ENCODE measurements around the gene KLRF2. TPM values are rescaled to one million over a fixed set of nuclear protein-coding genes. Genes with fewer than 3 reads are reported as not detected.

Gene KLRF2
- polyA plus RNA-seq, 3 donors = not detected

GRCh38 chr12:9843407-9843806 lies 37.9 kb upstream of the KLRF2 start:
- no peaks in the 10 kb centered on the region for H3K9me3 ChIP-seq (replicated peaks in 1 of 2; ENCODE audit: control insufficient read depth in 1 of 2, insufficient read depth in 1 of 2, low read length in 2 of 2)
- no peak overlapping the region for H2AFZ ChIP-seq (ENCODE audit: insufficient read depth, low read depth, low read length, poor library complexity, severe bottlenecking)
- WGBS (ENCODE audit: insufficient coverage) = no CpG with 5 or more reads among the region's 3 CpGs
- H3K27me3 ChIP-seq (ENCODE audit: control insufficient read depth in 2 of 2, insufficient read depth in 2 of 2, low read length in 2 of 2) = no peaks in the 10 kb centered on the region
- no peaks in the 10 kb centered on the region for H3K4me1 ChIP-seq (ENCODE audit: control insufficient read depth in 1 of 2, insufficient read depth in 2 of 2, low read length in 2 of 2)
- no peak overlapping the region for H3K4me2 ChIP-seq (replicated peaks; ENCODE audit: extremely low read depth, low read length, poor library complexity, severe bottlenecking)
- H3K27me3 Mint-ChIP-seq (ENCODE audit: low read depth in 3 of 3) = no peaks in the 10 kb centered on the region
- no peak overlapping the region for H3K4me3 Mint-ChIP-seq
- no peaks in the 10 kb centered on the region for H3K79me2 ChIP-seq (ENCODE audit: insufficient read depth, low read length)
- peaks cover 4 to 24% (median 13%) of the 10 kb centered on the region in 7 donors for H3K9me3 Mint-ChIP-seq
- no peak overlapping the region for H3K27ac ChIP-seq (ENCODE audit: low read depth in 1 of 2, low read length in 2 of 2)
- TF ChIP-seq CTCF (IDR thresholded peaks at IDR 0.05) = no peak
- H4K20me1 ChIP-seq (ENCODE audit: insufficient read depth, low read length) = no peaks in the 10 kb centered on the region
- H3K4me1 Mint-ChIP-seq = no peaks in the 10 kb centered on the region
- no peak overlapping the region for H3K9ac ChIP-seq (ENCODE audit: insufficient read depth, low read length, poor library complexity, severe bottlenecking)
- H3K4me3 ChIP-seq (replicated peaks in 1 of 3; ENCODE audit: low read depth in 2 of 3, low read length in 3 of 3) = no peak overlapping the region
- peaks cover 0 to 4% of the 10 kb centered on the region in 2 donors for H3K36me3 Mint-ChIP-seq
- H3K27ac Mint-ChIP-seq = no peak overlapping the region
- no peaks in the 10 kb centered on the region for H3K36me3 ChIP-seq (replicated peaks in 1 of 2; ENCODE audit: control insufficient read depth in 1 of 2, insufficient read depth in 2 of 2, low read length in 2 of 2)
- intact Hi-C loops (cut with micrococcal nuclease) = no loop called here
- DNase-seq = no peak

- Histone ChIP-seq H3K4me2 (replicated peaks; ENCODE audit: extremely low read depth, low read length, poor library complexity, severe bottlenecking) (no peak overlapping the region), H2AFZ (ENCODE audit: insufficient read depth, low read depth, low read length, poor library complexity, severe bottlenecking) (no peak overlapping the region), H3K27me3 (ENCODE audit: control insufficient read depth in 2 of 2, insufficient read depth in 2 of 2, low read length in 2 of 2) (no peaks in the 10 kb centered on the region), H3K9me3 (replicated peaks in 1 of 2; ENCODE audit: control insufficient read depth in 1 of 2, insufficient read depth in 1 of 2, low read length in 2 of 2) (peaks cover 0 to 3% of the 10 kb centered on the region in 2 donors), H3K4me3 (replicated peaks in 1 of 3; ENCODE audit: low read depth in 2 of 3, low read length in 3 of 3) (no peak overlapping the region), H4K20me1 (ENCODE audit: insufficient read depth, low read length) (peaks cover 7% of the 10 kb centered on the region), H3K79me2 (ENCODE audit: insufficient read depth, low read length) (no peaks in the 10 kb centered on the region), H3K27ac (ENCODE audit: low read depth in 1 of 2, low read length in 2 of 2) (no peak overlapping the region), H3K9ac (ENCODE audit: insufficient read depth, low read length, poor library complexity, severe bottlenecking) (no peak overlapping the region), H3K4me1 (ENCODE audit: control insufficient read depth in 1 of 2, insufficient read depth in 2 of 2, low read length in 2 of 2) (no peaks in the 10 kb centered on the region), H3K36me3 (replicated peaks in 1 of 2; ENCODE audit: control insufficient read depth in 1 of 2, insufficient read depth in 2 of 2, low read length in 2 of 2) (peaks cover 14 to 24% of the 10 kb centered on the region in 2 donors)
- no peak for TF ChIP-seq CTCF (IDR thresholded peaks at IDR 0.05)
- DNase-seq = no peak
- H3K9me3 Mint-ChIP-seq = peaks cover 7 to 38% (median 17%) of the 10 kb centered on the region in 7 donors
- intact Hi-C loops (cut with micrococcal nuclease) = no loop called here
- H3K27ac Mint-ChIP-seq = peak overlapping the region in 1 of 7 donors; percentile 57
- no peaks in the 10 kb centered on the region for H3K27me3 Mint-ChIP-seq (ENCODE audit: low read depth in 3 of 3)
- WGBS (ENCODE audit: insufficient coverage) = 95% methylated on average over 4 of the region's 5 CpGs
- H3K4me3 Mint-ChIP-seq = no peak overlapping the region
- H3K36me3 Mint-ChIP-seq = peaks cover 25 to 30% of the 10 kb centered on the region in 2 donors
- H3K4me1 Mint-ChIP-seq = peaks cover 8% of the 10 kb centered on the region
These were observed 32.4 kb upstream of the KLRF2 start for GRCh38 chr12:9848899-9849298.

All from CD14-positive monocyte (primary cell).